GM12875 (cell line): ENCODE results near the gene EPSTI1.
"Not testable (repeated sequence)": the region's sequence is repeated elsewhere in the genome, so short reads cannot be mapped to it uniquely, and the experiment has no call there.

Source experiments
- H3K4me3 ChIP-seq: one replicate; pipeline ENCODE4 v1.5.1; 2011; ENCODE audit warnings: low read depth, low read length, control low read depth
- CTCF ChIP-seq: IDR thresholded peaks from 2 replicates; pipeline ENCODE4 v1.5.1; 2011; ENCODE audit warnings: low read depth, mild to moderate bottlenecking, control low read depth, inconsistent platforms, low read length, moderate library complexity, borderline replicate concordance; ENCODE audit not compliant: insufficient read depth

The EPSTI1 gene

GRCh38 chr13:42873081-42873480 lies 119.0 kb downstream of the EPSTI1 start:
- TF ChIP-seq CTCF, result no peak
- no peak overlapping the region for H3K4me3 ChIP-seq

- TF ChIP-seq CTCF, result no peak
Observed at GRCh38 chr13:42867232-42867631, 124.8 kb downstream of the EPSTI1 start.

GRCh38 chr13:42865768-42866102 lies 126.3 kb downstream of the EPSTI1 start:
- H3K4me3 ChIP-seq, result no peak overlapping the region
- no peak for TF ChIP-seq CTCF

More at GRCh38 chr13:42867232-42867631, 124.8 kb downstream of the EPSTI1 start:
- no peak overlapping the region for H3K4me3 ChIP-seq

- TF ChIP-seq CTCF, result no peak
- H3K4me3 ChIP-seq, result no peak overlapping the region
Observed at GRCh38 chr13:42864952-42865767, 126.9 kb downstream of the EPSTI1 start.

GRCh38 chr13:42862370-42862769 lies 129.7 kb downstream of the EPSTI1 start:
- H3K4me3 ChIP-seq, result not testable (repeated sequence)

- H3K4me3 ChIP-seq, result no peak overlapping the region
- TF ChIP-seq CTCF, result no peak
Observed at GRCh38 chr13:42860485-42860884, 131.6 kb downstream of the EPSTI1 start.

- no peak overlapping the region for H3K4me3 ChIP-seq
- TF ChIP-seq CTCF, result no peak
Observed at GRCh38 chr13:42859760-42860159, 132.3 kb downstream of the EPSTI1 start.

GRCh38 chr13:42855410-42855809 lies 136.6 kb downstream of the EPSTI1 start:
- no peak overlapping the region for H3K4me3 ChIP-seq
- TF ChIP-seq CTCF, result no peak
